ENCODE data around the gene HTT.

DNA sequence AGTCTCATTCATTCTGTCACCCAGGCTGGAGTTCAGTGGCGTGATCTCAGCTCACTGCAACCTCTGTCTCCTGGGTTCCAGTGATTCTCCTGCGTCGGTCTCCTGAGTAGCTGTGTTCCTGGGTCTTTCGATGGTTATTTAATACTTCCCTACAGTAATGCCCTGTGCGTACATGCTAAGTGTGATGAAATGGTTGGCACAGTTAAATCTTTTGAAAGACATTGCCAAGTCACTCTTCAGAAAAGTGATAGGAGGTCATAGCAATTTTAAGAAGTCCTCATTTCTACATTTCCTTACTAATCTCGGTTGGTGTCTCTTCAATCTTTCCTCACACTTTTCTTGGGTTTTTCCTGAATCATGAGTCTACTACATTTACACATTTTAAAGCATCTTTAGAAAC lies 14.5 kb upstream of the HTT start:
- TF ChIP-seq CTCF (IDR thresholded peaks at IDR 0.05) = no peak
- TF ChIP-seq POLR2A (IDR thresholded peaks at IDR 0.05) = no peak
